ENCODE data around the gene RAE1.

DNA sequence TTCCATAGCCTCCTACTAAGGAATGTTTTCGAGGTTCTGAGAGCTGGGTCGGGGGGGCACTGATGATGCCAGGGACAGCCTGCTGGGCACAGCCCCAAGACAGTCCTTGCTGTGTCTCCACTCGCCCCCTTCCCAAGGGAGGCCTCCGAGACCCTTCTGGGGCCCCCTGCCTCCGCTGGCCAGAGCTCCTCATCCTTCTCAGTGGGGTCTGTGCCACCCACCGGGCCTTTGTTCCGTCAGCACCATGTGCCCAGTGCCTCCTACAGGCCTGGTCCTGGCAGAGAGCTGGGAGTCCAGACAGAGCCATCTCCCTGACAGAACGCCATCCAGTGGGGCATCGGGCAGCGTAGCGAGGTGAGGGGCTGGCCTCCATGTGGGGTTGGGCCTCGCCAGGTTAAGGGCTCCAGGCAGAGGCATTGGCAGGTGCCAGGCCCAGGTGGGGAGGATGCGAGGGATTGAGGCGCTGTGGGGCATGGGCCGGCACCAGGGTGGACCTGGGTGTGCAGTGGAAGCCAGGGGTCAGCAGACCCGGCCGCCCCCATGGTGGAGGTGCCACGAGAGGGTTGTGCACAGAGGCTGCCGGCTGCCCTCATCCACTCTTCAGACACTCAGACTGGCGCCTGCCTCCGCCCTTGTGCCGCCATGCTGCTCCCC is 53.5 kb downstream of the RAE1 start:
- TF ChIP-seq POLR2A (IDR thresholded peaks at IDR 0.05) = no peak
- TF ChIP-seq, protein P1, sequence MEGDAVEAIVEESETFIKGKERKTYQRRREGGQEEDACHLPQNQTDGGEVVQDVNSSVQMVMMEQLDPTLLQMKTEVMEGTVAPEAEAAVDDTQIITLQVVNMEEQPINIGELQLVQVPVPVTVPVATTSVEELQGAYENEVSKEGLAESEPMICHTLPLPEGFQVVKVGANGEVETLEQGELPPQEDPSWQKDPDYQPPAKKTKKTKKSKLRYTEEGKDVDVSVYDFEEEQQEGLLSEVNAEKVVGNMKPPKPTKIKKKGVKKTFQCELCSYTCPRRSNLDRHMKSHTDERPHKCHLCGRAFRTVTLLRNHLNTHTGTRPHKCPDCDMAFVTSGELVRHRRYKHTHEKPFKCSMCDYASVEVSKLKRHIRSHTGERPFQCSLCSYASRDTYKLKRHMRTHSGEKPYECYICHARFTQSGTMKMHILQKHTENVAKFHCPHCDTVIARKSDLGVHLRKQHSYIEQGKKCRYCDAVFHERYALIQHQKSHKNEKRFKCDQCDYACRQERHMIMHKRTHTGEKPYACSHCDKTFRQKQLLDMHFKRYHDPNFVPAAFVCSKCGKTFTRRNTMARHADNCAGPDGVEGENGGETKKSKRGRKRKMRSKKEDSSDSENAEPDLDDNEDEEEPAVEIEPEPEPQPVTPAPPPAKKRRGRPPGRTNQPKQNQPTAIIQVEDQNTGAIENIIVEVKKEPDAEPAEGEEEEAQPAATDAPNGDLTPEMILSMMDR (IDR thresholded peaks at IDR 0.05) = no peak

Measured in esophagus squamous epithelium (tissue), 4 donors.